K562 (cell line): ENCODE results near the gene PHKA2. TPM values are rescaled to one million over a fixed set of nuclear protein-coding genes. Genes with fewer than 3 reads are reported as not detected.

ENCODE experiments used
- ATAC-seq: fragments of 200-7000 bp; cut with Tn5 transposase; 3 replicates; pipeline ENCODE4 v1.9.1; 2020; ENCODE audit warnings: moderate library complexity
- BruUV-seq: library from RNA; stranded (reverse); fragments of 400-500 nt; replicated peaks from 2 replicates; lab custom pipeline; 2021; lab: Mats Ljungman, UMichigan
- CTCF ChIA-PET: fragments of 300-600 bp; formaldehyde crosslinking; extraction: SDS; loops from one replicate; lab custom pipeline; 2021; ENCODE audit warnings: low intra/inter-chr PET ratio; lab: Yijun Ruan, JAX
- POLR2A ChIA-PET: fragments of 300-600, 350-650 bp; sonication (Branson Sonifier 250); formaldehyde crosslinking; extraction: SDS; loops from one replicate; lab custom pipeline; 2021; ENCODE audit warnings: antibody characterized with exemption, inconsistent platforms; lab: Yijun Ruan, JAX
- DNase-seq, 4 experiments: peaks; one replicate each; pipeline versions ENCODE4 v3.0.0 to v3.0.0-alpha.2; 2011 to 2018; ENCODE audit warnings: low spot score in 3 of 4, mixed read lengths in 3 of 4; ENCODE audit errors: extremely low read depth in 1 of 4
- FAIRE-seq: peaks from 2 replicates; lab custom pipeline; 2011; peaks lifted over from hg19 to GRCh38; lab: Jason Lieb, UNC
- H2AFZ ChIP-seq: 2 replicates; pipeline ENCODE4 v1.6.0; 2011; ENCODE audit warnings: low read depth, low read length, control low read depth, inconsistent platforms
- H3K27ac ChIP-seq: fragments of 200-600 bp; 3 replicates; pipeline ENCODE4 v1.8.0; 2011; ENCODE audit warnings: low read depth, mild to moderate bottlenecking, control low read depth, inconsistent platforms, low read length, moderate library complexity, mixed read lengths; ENCODE audit errors: extremely low read depth
- H3K27me3 ChIP-seq, 2 experiments: fragments of 300-600 bp in 1 of 2; 2 replicates in 1 of 2; 3 replicates in 1 of 2; pipeline versions ENCODE4 v1.6.0 to v1.8.0; 2011; ENCODE audit warnings: inconsistent platforms in 2 of 2, low read length in 2 of 2, mild to moderate bottlenecking in 1 of 2, mixed read lengths in 1 of 2, moderate library complexity in 1 of 2; ENCODE audit not compliant: control insufficient read depth in 2 of 2, insufficient read depth in 2 of 2
- H3K36me3 ChIP-seq: fragments of 300-600 bp; 3 replicates; pipeline ENCODE4 v1.8.0; 2011; ENCODE audit warnings: mild to moderate bottlenecking, low read length, inconsistent platforms; ENCODE audit not compliant: control insufficient read depth, insufficient read depth
- H3K4me1 ChIP-seq, 2 experiments: fragments of 200-600 bp in 1 of 2; replicated peaks in 1 of 2; 2 replicates in 1 of 2; 3 replicates in 1 of 2; pipeline versions ENCODE4 v1.5.1 to v1.8.0; 2011; ENCODE audit warnings: inconsistent platforms in 2 of 2, low read length in 2 of 2, mild to moderate bottlenecking in 1 of 2, mixed read lengths in 1 of 2, moderate library complexity in 1 of 2; ENCODE audit not compliant: control insufficient read depth in 2 of 2, insufficient read depth in 2 of 2
- H3K4me2 ChIP-seq: 2 replicates; pipeline ENCODE4 v1.6.1; 2011; ENCODE audit warnings: low read length, control low read depth, inconsistent platforms, mixed read lengths; ENCODE audit not compliant: insufficient read depth
- H3K4me3 ChIP-seq: fragments of 200-600 bp; sonication (generic), shearing (Covaris generic); 2 replicates; pipeline ENCODE4 v1.5.1; 2016; ENCODE audit warnings: control low read depth, inconsistent platforms
- H3K79me2 ChIP-seq: fragments of 200-600 bp; 3 replicates; pipeline ENCODE4 v1.8.0; 2011; ENCODE audit warnings: low read length, inconsistent platforms; ENCODE audit not compliant: control insufficient read depth, insufficient read depth
- H3K9ac ChIP-seq, 2 experiments: 2 replicates each; pipeline versions ENCODE4 v1.6.0 to v1.6.1; 2011; ENCODE audit warnings: low read depth in 2 of 2, low read length in 2 of 2, control low read depth in 1 of 2, inconsistent platforms in 1 of 2, mild to moderate bottlenecking in 1 of 2, mixed read lengths in 1 of 2; ENCODE audit not compliant: insufficient read depth in 1 of 2
- H3K9me1 ChIP-seq: one replicate; pipeline ENCODE4 v1.6.0; 2011; ENCODE audit warnings: inconsistent platforms, mild to moderate bottlenecking, low read length, moderate library complexity; ENCODE audit not compliant: control insufficient read depth, insufficient read depth
- H3K9me3 ChIP-seq: replicated peaks from 2 replicates; pipeline ENCODE4 v1.5.1; 2011; ENCODE audit warnings: low read depth, low read length, inconsistent platforms; ENCODE audit not compliant: control insufficient read depth, insufficient read depth
- H4K20me1 ChIP-seq: replicated peaks from 2 replicates; pipeline ENCODE4 v1.6.1; 2011; ENCODE audit warnings: low read length, inconsistent platforms, mixed read lengths; ENCODE audit not compliant: control insufficient read depth, insufficient read depth
- CEBPB ChIP-seq: fragments of 450-650 bp; IDR thresholded peaks from 2 replicates; pipeline ENCODE4 v1.6.1; 2016; ENCODE audit warnings: missing genetic modification characterization, missing compliant biosample characterization
- HBP1 ChIP-seq: fragments of 450-650 bp; formaldehyde crosslinking; IDR thresholded peaks from 2 replicates; pipeline ENCODE4 v1.4.0; 2022; ENCODE audit warnings: missing genetic modification characterization
- HMBOX1 ChIP-seq: sonication (generic); IDR thresholded peaks from 2 replicates; pipeline ENCODE4 v1.6.1; 2016
- MEIS2 ChIP-seq: fragments of 450-650 bp; IDR thresholded peaks from 2 replicates; pipeline ENCODE4 v1.6.1; 2014; ENCODE audit warnings: mild to moderate bottlenecking; ENCODE audit not compliant: partially characterized antibody
- PBX2 ChIP-seq, 2 experiments: IDR thresholded peaks in 1 of 2; conservative IDR thresholded peaks in 1 of 2; 2 replicates each; pipeline ENCODE4 v1.6.1; 2016; ENCODE audit warnings: low read depth in 2 of 2, mild to moderate bottlenecking in 1 of 2, missing compliant biosample characterization in 1 of 2, missing genetic modification characterization in 1 of 2, moderate library complexity in 1 of 2
- POLR2AphosphoS2 ChIP-seq: IDR thresholded peaks from 2 replicates; pipeline ENCODE4 v1.6.1; 2012; ENCODE audit warnings: low read length, improper control_type of control experiment
- ZNF280A ChIP-seq: fragments of 450-650 bp; IDR thresholded peaks from 2 replicates; pipeline ENCODE4 v1.6.1; 2018; ENCODE audit warnings: mild to moderate bottlenecking, low read depth; ENCODE audit not compliant: partially characterized antibody
- WGBS: fragments of 100-300 bp; shearing (Covaris generic); methylation state at CpG from one replicate; pipeline ENCODE4 v1.1.6; 2016; ENCODE audit warnings: low coverage, mixed read lengths; ENCODE audit not compliant: insufficient coverage; ENCODE audit errors: missing lambda C conversion rate; 5-methylcytosine and 5-hydroxymethylcytosine counted together
- in situ Hi-C: fragments of 300-500 bp; cut with MboI; formaldehyde crosslinking; loops from 4 replicates; pipeline ENCODE4 v1.15.0; 2018; ENCODE audit warnings: inconsistent platforms, mixed read lengths
- intact Hi-C: fragments of 100-400 bp; cut with micrococcal nuclease; formaldehyde crosslinking; loops from 2 replicates; pipeline ENCODE4 v1.14.2; 2022
- polyA plus RNA-seq, 8 experiments: library from polyadenylated mRNA; depleted of rRNA in 4 of 8; stranded (reverse) in 5 of 8; unstranded in 3 of 8; fragments of >200 nt; fragmentation: Nextera tagmentation in 2 of 8; fragmentation: Illumina TruSeq in 1 of 8; extraction: Ambion mirVana in 2 of 8; extraction: Trizol in 1 of 8; gene quantifications; 2 replicates each; pipeline versions ENCODE4 v1.2.1 to v1.2.3, GENCODE V29; 2011 to 2014; ENCODE audit warnings: inconsistent platforms in 1 of 8, missing spikeins in 1 of 8
- total RNA-seq, 7 experiments: library from RNA; depleted of rRNA in 6 of 7; stranded (reverse); fragments of >200 nt in 6 of 7; fragmentation: Illumina TruSeq in 2 of 7; extraction: Trizol in 2 of 7; gene quantifications; 2 replicates each; pipeline versions ENCODE4 v1.2.1 to v1.2.3, GENCODE V29; 2011 to 2021; ENCODE audit warnings: low replicate concordance in 1 of 7

The PHKA2 gene
- total and polyA plus RNA-seq, 9 of the 15 experiments (the other 6 are each of a cell fraction or from before 2014, with no cell fraction given): 2.8 to 33.1 (median 20.3) TPM

- no peak for DNase-seq
- intact Hi-C loops: no loop called here
- Histone ChIP-seq H3K4me3 (no peak overlapping the region), H3K9ac (no peak overlapping the region), H3K9me1 (peaks cover 2% of the 10 kb centered on the region), H3K79me2 (no peaks in the 10 kb centered on the region), H3K27ac (no peak overlapping the region), H4K20me1 (no peaks in the 10 kb centered on the region), H3K4me2 (no peak overlapping the region), H3K27me3 (no peaks in the 10 kb centered on the region), H3K4me1 (peaks cover 0 to 3% of the 10 kb centered on the region in 2 experiments; a peak in 1 of 5 replicates), H2AFZ (no peak overlapping the region), H3K9me3 (no peaks in the 10 kb centered on the region)
- ATAC-seq: no peak
- BruUV-seq: no TSS peak
- FAIRE-seq: no peak
- in situ Hi-C loops: no loop called here
- CTCF ChIA-PET: no interaction called here
- 49% methylated on average over 6 of the region's 7 CpGs for WGBS
- POLR2A ChIA-PET: no interaction called here
- TF ChIP-seq HMBOX1 (peak; percentile 72), POLR2AphosphoS2 (no peak), MEIS2 (peak; percentile 53), CEBPB (tag) (peak; percentile 67), ZNF280A (no peak), PBX2 (CRISPR knock-in tag; IDR thresholded peaks at IDR 0.05; ENCODE audit: low read depth) (no peak), PBX2 (tag; conservative IDR thresholded peaks at IDR 0.05; ENCODE audit: low read depth) (peak; percentile 53; the same call in 1 of the 2 replicates), HBP1 (CRISPR knock-in tag) (no peak)
- TF ChIP-seq, all 486 proteins: peak for 4
- H3K36me3 ChIP-seq: peaks cover 15% of the 10 kb centered on the region; the same call in 2 of the 3 replicates
Measured at GRCh38 chrX:18956303-18957032, 27.4 kb downstream of the PHKA2 start.
